ENCODE data around the gene LRRC36. TPM values are rescaled to one million over a fixed set of nuclear protein-coding genes. Genes with fewer than 3 reads are reported as not detected.

Gene LRRC36
- total and polyA plus RNA-seq, 10 of the 15 experiments (the other 5 are each of a cell fraction or from before 2014, with no cell fraction given), result 0.45 to 2.0 (median 0.75) TPM; not detected in 1

DNA sequence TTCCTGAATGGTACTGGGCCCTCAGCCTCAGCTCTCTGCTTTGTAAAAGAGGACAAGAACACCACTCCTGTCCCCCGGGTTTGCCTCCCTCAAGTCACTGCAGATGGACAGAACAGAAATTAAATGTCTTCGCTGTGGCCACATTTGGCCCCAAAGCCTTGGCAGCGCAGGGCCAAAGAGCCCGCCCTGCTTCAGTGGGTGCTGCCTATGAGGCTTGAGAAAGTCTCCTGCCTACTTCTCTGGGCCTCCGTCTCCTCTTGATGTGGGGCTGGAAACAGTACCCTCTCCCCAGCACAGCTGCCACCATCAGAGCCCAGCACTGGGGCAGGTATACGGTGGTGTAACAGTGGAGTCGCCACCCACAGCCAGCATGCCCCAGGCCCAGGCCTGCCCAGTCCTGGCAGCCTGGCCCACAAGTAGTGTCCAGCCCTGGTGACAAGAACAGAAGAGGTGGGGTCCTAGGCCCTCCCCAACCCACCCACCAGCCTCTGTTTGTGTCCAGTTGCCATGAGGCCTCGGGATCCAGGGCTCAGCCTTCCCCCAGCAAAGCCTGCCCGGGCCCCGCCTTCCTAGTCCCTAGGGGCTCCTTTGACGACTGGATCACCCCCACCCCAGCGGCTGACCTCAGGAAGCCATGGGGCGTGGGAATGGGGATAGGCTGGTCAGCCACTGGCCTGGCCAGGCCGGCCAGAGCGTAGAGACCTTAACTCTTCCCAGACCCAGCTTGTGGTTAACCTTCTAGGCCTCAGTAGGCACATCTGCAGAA, 70.6 kb downstream of the LRRC36 start (continued):
- TF ChIP-seq CEBPZ (IDR thresholded peaks at IDR 0.05; ENCODE audit: low read depth, low read length), result no peak
- no peak for TF ChIP-seq STAT3 (IDR thresholded peaks at IDR 0.05; ENCODE audit: low read depth, low read length)
- no peak for TF ChIP-seq GATAD2B (conservative IDR thresholded peaks at IDR 0.05; ENCODE audit: low read depth)
- TF ChIP-seq CBFB (IDR thresholded peaks at IDR 0.05; ENCODE audit: low read depth), result no peak
- TF ChIP-seq ATF7 (IDR thresholded peaks at IDR 0.05; ENCODE audit: low read depth), result no peak
- TF ChIP-seq RAD51 (IDR thresholded peaks at IDR 0.05), result no peak
- no peak for TF ChIP-seq POLR2AphosphoS2 (IDR thresholded peaks at IDR 0.05; ENCODE audit: low read depth, low read length)
- TF ChIP-seq, protein P1, sequence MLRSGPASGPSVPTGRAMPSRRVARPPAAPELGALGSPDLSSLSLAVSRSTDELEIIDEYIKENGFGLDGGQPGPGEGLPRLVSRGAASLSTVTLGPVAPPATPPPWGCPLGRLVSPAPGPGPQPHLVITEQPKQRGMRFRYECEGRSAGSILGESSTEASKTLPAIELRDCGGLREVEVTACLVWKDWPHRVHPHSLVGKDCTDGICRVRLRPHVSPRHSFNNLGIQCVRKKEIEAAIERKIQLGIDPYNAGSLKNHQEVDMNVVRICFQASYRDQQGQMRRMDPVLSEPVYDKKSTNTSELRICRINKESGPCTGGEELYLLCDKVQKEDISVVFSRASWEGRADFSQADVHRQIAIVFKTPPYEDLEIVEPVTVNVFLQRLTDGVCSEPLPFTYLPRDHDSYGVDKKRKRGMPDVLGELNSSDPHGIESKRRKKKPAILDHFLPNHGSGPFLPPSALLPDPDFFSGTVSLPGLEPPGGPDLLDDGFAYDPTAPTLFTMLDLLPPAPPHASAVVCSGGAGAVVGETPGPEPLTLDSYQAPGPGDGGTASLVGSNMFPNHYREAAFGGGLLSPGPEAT (IDR thresholded peaks at IDR 0.05; ENCODE audit: low read depth), result no peak
- no peak for TF ChIP-seq KDM1A (IDR thresholded peaks at IDR 0.05; ENCODE audit: borderline replicate concordance)
- TF ChIP-seq POU2F2 (IDR thresholded peaks at IDR 0.05; ENCODE audit: borderline replicate concordance, low read depth, low read length), result no peak
